OCI-LY7 (cell line): ENCODE data around the gene MIEF2. TPM values are rescaled to one million over a fixed set of nuclear protein-coding genes. Genes with fewer than 3 reads are reported as not detected.

Experiments
- BruUV-seq: library from RNA; stranded (reverse); fragments of 400-500 nt; replicated peaks from 2 replicates; lab custom pipeline; 2021; lab: Mats Ljungman, UMichigan
- CTCF ChIA-PET: fragments of 300-600 bp; sonication (Branson Sonifier 250); formaldehyde crosslinking; loops from one replicate; lab custom pipeline; 2022; ENCODE audit warnings: antibody characterized with exemption; ENCODE audit not compliant: unreplicated experiment; lab: Charles Lee
- POLR2A ChIA-PET: fragments of 300-600 bp; sonication (Branson Sonifier 250); formaldehyde crosslinking; loops from one replicate; lab custom pipeline; 2022; ENCODE audit warnings: antibody characterized with exemption; lab: Charles Lee
- DNase-seq: peaks from one replicate; pipeline ENCODE4 v3.0.0-alpha.2; 2015; ENCODE audit warnings: low spot score
- H2AFZ ChIP-seq: fragments of 200-600 bp; sonication (generic), shearing (Covaris generic); 2 replicates; pipeline ENCODE4 v1.6.1; 2014; ENCODE audit warnings: mild to moderate bottlenecking, antibody characterized with exemption, low read length, moderate library complexity
- H3K27ac ChIP-seq: fragments of 200-600 bp; sonication (generic); 2 replicates; pipeline ENCODE4 v1.5.1; 2014; ENCODE audit warnings: mixed run types, low read depth, mild to moderate bottlenecking, moderate library complexity, low read length, inconsistent platforms; ENCODE audit not compliant: poor library complexity, severe bottlenecking
- H3K36me3 ChIP-seq: fragments of 200-600 bp; sonication (generic); 2 replicates; pipeline ENCODE4 v1.6.1; 2014; ENCODE audit warnings: mild to moderate bottlenecking, antibody characterized with exemption, low read length, moderate library complexity, mixed read lengths; ENCODE audit not compliant: insufficient read depth
- H3K4me1 ChIP-seq: fragments of 200-600 bp; sonication (generic); 2 replicates; pipeline ENCODE4 v1.5.1; 2014; ENCODE audit warnings: mild to moderate bottlenecking, low read length; ENCODE audit not compliant: insufficient read depth, poor library complexity, severe bottlenecking
- H3K4me2 ChIP-seq: fragments of 200-600 bp; sonication (generic); 2 replicates; pipeline ENCODE4 v1.6.1; 2014; ENCODE audit warnings: mild to moderate bottlenecking, low read length
- H3K4me3 ChIP-seq: fragments of 200-600 bp; sonication (generic); 2 replicates; pipeline ENCODE4 v1.5.1; 2014; ENCODE audit warnings: mild to moderate bottlenecking, low read depth, low read length; ENCODE audit not compliant: poor library complexity, severe bottlenecking
- H3K79me2 ChIP-seq: fragments of 200-600 bp; sonication (generic); 2 replicates; pipeline ENCODE4 v1.6.1; 2016; ENCODE audit warnings: low read depth, mild to moderate bottlenecking, low read length, moderate library complexity, mixed read lengths; ENCODE audit not compliant: insufficient read depth
- H3K9me2 ChIP-seq: fragments of 200-600 bp; sonication (generic); 2 replicates; pipeline ENCODE4 v1.6.1; 2016; ENCODE audit warnings: mild to moderate bottlenecking, low read length, mixed read lengths; ENCODE audit not compliant: insufficient read depth
- H3K9me3 ChIP-seq: fragments of 200-600 bp; sonication (generic); 2 replicates; pipeline ENCODE4 v1.6.1; 2014; ENCODE audit warnings: mild to moderate bottlenecking, mixed run types, low read length, mixed read lengths
- H4K20me1 ChIP-seq: fragments of 200-600 bp; sonication (generic); 2 replicates; pipeline ENCODE4 v1.6.1; 2014; ENCODE audit warnings: mild to moderate bottlenecking, antibody characterized with exemption, low read length, moderate library complexity, mixed read lengths; ENCODE audit not compliant: insufficient read depth
- CTCF ChIP-seq: fragments of 200-600 bp; sonication (generic); conservative IDR thresholded peaks from 2 replicates; pipeline ENCODE4 v1.5.1; 2014; ENCODE audit warnings: mild to moderate bottlenecking, antibody characterized with exemption, low read length, moderate library complexity, mixed read lengths
- EZH2phosphoT487 ChIP-seq: fragments of 200-600 bp; sonication (generic); IDR thresholded peaks from 2 replicates; pipeline ENCODE4 v1.6.1; 2018; ENCODE audit warnings: low read depth, borderline replicate concordance, mild to moderate bottlenecking, mixed run types, antibody characterized with exemption, low read length, moderate library complexity, mixed read lengths
- intact Hi-C: fragments of 100-400 bp; cut with micrococcal nuclease; formaldehyde crosslinking; loops from one replicate; pipeline ENCODE4 v1.10.0; 2022; ENCODE audit not compliant: unreplicated experiment
- total RNA-seq, 2 experiments: library from RNA; depleted of rRNA in 1 of 2; stranded (reverse); fragments of >200 nt in 1 of 2; shearing (Covaris generic) in 1 of 2; gene quantifications; 2 replicates each; pipeline ENCODE4 v1.2.3, GENCODE V29; 2014 to 2022

Gene MIEF2
- total RNA-seq, 2 experiments from 2014 or later, result 7.9 to 11.8 TPM

- peaks cover 3% of the 10 kb centered on the region; the same call in 1 of the 2 replicates for H3K36me3 ChIP-seq
- H3K9me2 ChIP-seq, result no peaks in the 10 kb centered on the region
- POLR2A ChIA-PET, result interaction anchor here (0.6 kb wide), 1 partner anchor 30 kb away, joined by 3 read pairs; no protein-coding TSS in a partner anchor
- H3K27ac ChIP-seq, result peak overlapping the region; percentile 49
- H3K79me2 ChIP-seq, result peaks cover 15% of the 10 kb centered on the region; the same call in 1 of the 2 replicates
- peak; percentile 19 for DNase-seq
- CTCF ChIA-PET, result interaction anchor here (1.0 kb wide), 1 partner anchor 8 kb away, joined by 3 read pairs; no protein-coding TSS in a partner anchor
- no peaks in the 10 kb centered on the region for H3K9me3 ChIP-seq
- H3K4me2 ChIP-seq, result peak overlapping the region; percentile 98
- no peaks in the 10 kb centered on the region for H4K20me1 ChIP-seq
- peaks cover 33% of the 10 kb centered on the region for H3K4me1 ChIP-seq
- H3K4me3 ChIP-seq, result peak overlapping the region; percentile 80
- TF ChIP-seq CTCF, result no peak
- TF ChIP-seq EZH2phosphoT487, result no peak
- intact Hi-C loops, result loop anchor here (2.0 kb wide), 1 partner anchor 54 kb away; the partner anchor contains the start of genes SMCR8 and TOP3A
- peak overlapping the region; percentile 82 for H2AFZ ChIP-seq
- BruUV-seq, result no TSS peak
These were observed 669 bp downstream of the MIEF2 start for GRCh38 chr17:18261146-18261515.

- no peak overlapping the region for H3K27ac ChIP-seq
- H3K9me2 ChIP-seq, result no peaks in the 10 kb centered on the region
- peaks cover 33% of the 10 kb centered on the region for H3K4me1 ChIP-seq
- no TSS peak for BruUV-seq
- H4K20me1 ChIP-seq, result no peaks in the 10 kb centered on the region
- intact Hi-C loops, result loop anchor here (2.0 kb wide), 1 partner anchor 53 kb away; the partner anchor contains the start of genes SMCR8 and TOP3A
- H3K79me2 ChIP-seq, result peaks cover 15% of the 10 kb centered on the region; the same call in 1 of the 2 replicates
- no peaks in the 10 kb centered on the region for H3K9me3 ChIP-seq
- TF ChIP-seq EZH2phosphoT487 (no peak), CTCF (no peak)
- H2AFZ ChIP-seq, result no peak overlapping the region
- peak overlapping the region; percentile 80 for H3K4me3 ChIP-seq
- H3K4me2 ChIP-seq, result peak overlapping the region; percentile 98
- no peaks in the 10 kb centered on the region; the same call in 1 of the 2 replicates for H3K36me3 ChIP-seq
- DNase-seq, result no peak
- ChIA-PET POLR2A (no interaction called here), CTCF (no interaction called here)
These were observed 1.2 kb downstream of the MIEF2 start for GRCh38 chr17:18261659-18262058.

GRCh38 chr17:18262111-18262510, 1.6 kb downstream of the MIEF2 start:
- intact Hi-C loops, result no loop called here
- Histone ChIP-seq H3K4me1 (peaks cover 29% of the 10 kb centered on the region), H3K4me2 (peak overlapping the region; percentile 98), H3K27ac (no peak overlapping the region), H4K20me1 (no peaks in the 10 kb centered on the region), H2AFZ (no peak overlapping the region), H3K9me3 (no peaks in the 10 kb centered on the region), H3K4me3 (no peak overlapping the region), H3K9me2 (no peaks in the 10 kb centered on the region), H3K36me3 (no peaks in the 10 kb centered on the region; the same call in 1 of the 2 replicates), H3K79me2 (peaks cover 12% of the 10 kb centered on the region; the same call in 1 of the 2 replicates)
- BruUV-seq, result no TSS peak
- ChIA-PET POLR2A (no interaction called here), CTCF (interaction anchor here (0.5 kb wide), 1 partner anchor 716 kb away, joined by 3 read pairs; no protein-coding TSS in a partner anchor)
- no peak for TF ChIP-seq EZH2phosphoT487
- TF ChIP-seq CTCF, result no peak
- no peak for DNase-seq
